Liver (tissue), 9 donors: Measurements from ENCODE around the gene STIM2. TPM values are rescaled to one million over a fixed set of nuclear protein-coding genes. Genes with fewer than 3 reads are reported as not detected.

ENCODE experiments used
- DNase-seq: peaks from one replicate; pipeline ENCODE4 v3.0.0-alpha.2; 2017; ENCODE audit warnings: low spot score
- H3K27ac ChIP-seq, 2 donors: one replicate each; pipeline ENCODE4 v1.7.0; 2013; ENCODE audit warnings: inconsistent platforms in 2 of 2, low read length in 2 of 2, control low read depth in 1 of 2, low read depth in 1 of 2, mild to moderate bottlenecking in 1 of 2
- H3K27me3 ChIP-seq, 4 donors: one replicate each; pipeline versions ENCODE4 v1.6.1 to v1.7.0; 2013; ENCODE audit warnings: low read length in 3 of 4, inconsistent platforms in 1 of 4, mild to moderate bottlenecking in 1 of 4, moderate library complexity in 1 of 4; ENCODE audit not compliant: control insufficient read depth in 4 of 4, insufficient read depth in 4 of 4
- H3K36me3 ChIP-seq, 4 donors: one replicate each; pipeline versions ENCODE4 v1.6.1 to v1.7.0; 2013; ENCODE audit warnings: low read length in 3 of 4, mild to moderate bottlenecking in 3 of 4, low read depth in 1 of 4, moderate library complexity in 1 of 4; ENCODE audit not compliant: control insufficient read depth in 4 of 4, insufficient read depth in 3 of 4
- H3K4me1 ChIP-seq, 4 donors: one replicate each; pipeline versions ENCODE4 v1.6.1 to v1.7.0; 2013; ENCODE audit warnings: low read length in 3 of 4, mild to moderate bottlenecking in 3 of 4, moderate library complexity in 1 of 4; ENCODE audit not compliant: control insufficient read depth in 4 of 4, insufficient read depth in 4 of 4
- H3K4me3 ChIP-seq, 3 donors: one replicate each; pipeline versions ENCODE4 v1.6.1 to v1.7.0; 2013; ENCODE audit warnings: low read length in 3 of 3, control low read depth in 1 of 3, low read depth in 1 of 3, mild to moderate bottlenecking in 1 of 3
- H3K9ac ChIP-seq, 2 donors: one replicate each; pipeline ENCODE4 v1.7.0; 2013; ENCODE audit warnings: low read length in 2 of 2, mild to moderate bottlenecking in 2 of 2, moderate library complexity in 2 of 2, control low read depth in 1 of 2, low read depth in 1 of 2
- H3K9me3 ChIP-seq, 4 donors: one replicate each; pipeline versions ENCODE4 v1.6.1 to v1.7.0; 2013; ENCODE audit warnings: low read length in 3 of 4; ENCODE audit not compliant: control insufficient read depth in 4 of 4
- CTCF ChIP-seq: fragments of 150-350 bp; IDR thresholded peaks from 2 replicates; pipeline ENCODE4 v1.5.1; 2017; ENCODE audit warnings: improper control_type of control experiment, low read depth, low read length; ENCODE audit not compliant: missing input control
- EGR1 ChIP-seq, 2 donors: IDR thresholded peaks; 2 replicates each; pipeline ENCODE4 v1.6.1; 2016 to 2018; ENCODE audit warnings: antibody characterized with exemption in 2 of 2, low read depth in 2 of 2
- FOXA1 ChIP-seq: IDR thresholded peaks from 2 replicates; pipeline ENCODE4 v1.6.1; 2016; ENCODE audit warnings: antibody characterized with exemption
- FOXA2 ChIP-seq: IDR thresholded peaks from 2 replicates; pipeline ENCODE4 v1.6.1; 2016; ENCODE audit warnings: antibody characterized with exemption
- GABPA ChIP-seq, 2 donors: IDR thresholded peaks in 1 of 2; conservative IDR thresholded peaks in 1 of 2; 2 replicates each; pipeline ENCODE4 v1.6.1; 2016; ENCODE audit warnings: antibody characterized with exemption in 2 of 2, mild to moderate bottlenecking in 1 of 2, moderate library complexity in 1 of 2
- HNF4A ChIP-seq, 2 donors: conservative IDR thresholded peaks; 2 replicates each; pipeline ENCODE4 v1.6.1; 2016; ENCODE audit warnings: antibody characterized with exemption in 2 of 2, mild to moderate bottlenecking in 2 of 2
- HNF4G ChIP-seq: IDR thresholded peaks from 2 replicates; pipeline ENCODE4 v1.6.1; 2016; ENCODE audit warnings: antibody characterized with exemption
- JUND ChIP-seq, 2 donors: IDR thresholded peaks; 2 replicates each; pipeline ENCODE4 v1.6.1; 2016; ENCODE audit warnings: antibody characterized with exemption in 2 of 2
- RAD21 ChIP-seq, 2 donors: IDR thresholded peaks; 2 replicates each; pipeline ENCODE4 v1.6.1; 2016; ENCODE audit warnings: antibody characterized with exemption in 2 of 2, mild to moderate bottlenecking in 2 of 2
- RXRA ChIP-seq, 2 donors: IDR thresholded peaks; 2 replicates each; pipeline ENCODE4 v1.6.1; 2017 to 2018; ENCODE audit warnings: antibody characterized with exemption in 2 of 2, mild to moderate bottlenecking in 1 of 2
- SP1 ChIP-seq: IDR thresholded peaks from 2 replicates; pipeline ENCODE4 v1.6.1; 2018; ENCODE audit warnings: antibody characterized with exemption, mild to moderate bottlenecking
- TAF1 ChIP-seq: conservative IDR thresholded peaks from 2 replicates; pipeline ENCODE4 v1.6.1; 2016; ENCODE audit warnings: antibody characterized with exemption, mild to moderate bottlenecking
- YY1 ChIP-seq: IDR thresholded peaks from 2 replicates; pipeline ENCODE4 v1.6.1; 2016; ENCODE audit warnings: antibody characterized with exemption, mild to moderate bottlenecking
- WGBS: extraction: QIAGEN DNeasy Blood & Tissue Kit; methylation state at CpG from one replicate; pipeline ENCODE4 v1.1.7; 2013; 5-methylcytosine and 5-hydroxymethylcytosine counted together
- polyA plus RNA-seq, 2 donors: library from polyadenylated mRNA; stranded (reverse) in 1 of 2; unstranded in 1 of 2; fragments of 200-250 nt in 1 of 2; fragments of >200 nt in 1 of 2; fragmentation: Nextera tagmentation in 1 of 2; extraction: Ambion mirVana in 1 of 2; gene quantifications; one replicate each; pipeline versions ENCODE4 v1.2.1 to v1.2.3, GENCODE V29; 2013 to 2015
- total RNA-seq, 2 donors: library from RNA; depleted of rRNA; stranded (reverse); fragments of >200 nt; gene quantifications; one replicate each; pipeline ENCODE4 v1.2.3, GENCODE V29; 2014
- TF ChIP-seq, protein P1 (sequence below): IDR thresholded peaks from 2 replicates; pipeline ENCODE4 v1.6.1; 2016; ENCODE audit warnings: antibody characterized with exemption, mild to moderate bottlenecking
- TF ChIP-seq, protein P2 (sequence below): IDR thresholded peaks from 2 replicates; pipeline ENCODE4 v1.6.1; 2016; ENCODE audit warnings: antibody characterized with exemption
- TF ChIP-seq, protein P3 (sequence below): IDR thresholded peaks from 2 replicates; pipeline ENCODE4 v1.6.1; 2016; ENCODE audit warnings: antibody characterized with exemption
- donor health status: healthy.
- donor health status: healthy.
- donor health status: healthy.
- donor health status: healthy.
- donor health status: healthy.

The STIM2 gene
- total and polyA plus RNA-seq, 4 donors, result 5.4 to 11.1 (median 6.9) TPM

DNA sequence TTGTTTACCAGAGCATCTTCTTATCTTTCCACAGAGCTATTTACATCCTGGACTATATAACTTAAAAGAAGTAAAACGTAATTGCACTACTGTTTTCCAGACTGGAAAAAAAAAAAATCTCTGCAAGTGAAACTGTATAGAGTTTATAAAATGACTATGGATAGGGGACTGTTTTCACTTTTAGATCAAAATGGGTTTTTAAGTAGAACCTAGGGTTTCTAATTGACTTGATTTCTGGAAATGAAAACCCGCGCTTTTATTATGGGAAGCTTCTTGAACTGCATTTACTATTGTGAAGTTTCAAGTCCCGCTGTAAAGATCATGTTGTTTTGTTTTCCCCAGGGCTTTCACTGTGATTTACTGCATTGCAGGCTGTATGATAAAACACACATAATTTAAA, 162.7 kb downstream of the STIM2 start:
- WGBS, result 76% methylated on average over 4 of the region's 4 CpGs
- no peaks in the 10 kb centered on the region for H3K4me1 ChIP-seq
- DNase-seq, result no peak
- H3K9me3 ChIP-seq, result no peaks in the 10 kb centered on the region
- no peak overlapping the region for H3K27ac ChIP-seq
- H3K4me3 ChIP-seq, result no peak overlapping the region
- H3K9ac ChIP-seq, result no peak overlapping the region
- no peaks in the 10 kb centered on the region for H3K27me3 ChIP-seq
- peaks cover 0 to 16% (median 10%) of the 10 kb centered on the region in 4 donors for H3K36me3 ChIP-seq
- TF ChIP-seq, protein P1, sequence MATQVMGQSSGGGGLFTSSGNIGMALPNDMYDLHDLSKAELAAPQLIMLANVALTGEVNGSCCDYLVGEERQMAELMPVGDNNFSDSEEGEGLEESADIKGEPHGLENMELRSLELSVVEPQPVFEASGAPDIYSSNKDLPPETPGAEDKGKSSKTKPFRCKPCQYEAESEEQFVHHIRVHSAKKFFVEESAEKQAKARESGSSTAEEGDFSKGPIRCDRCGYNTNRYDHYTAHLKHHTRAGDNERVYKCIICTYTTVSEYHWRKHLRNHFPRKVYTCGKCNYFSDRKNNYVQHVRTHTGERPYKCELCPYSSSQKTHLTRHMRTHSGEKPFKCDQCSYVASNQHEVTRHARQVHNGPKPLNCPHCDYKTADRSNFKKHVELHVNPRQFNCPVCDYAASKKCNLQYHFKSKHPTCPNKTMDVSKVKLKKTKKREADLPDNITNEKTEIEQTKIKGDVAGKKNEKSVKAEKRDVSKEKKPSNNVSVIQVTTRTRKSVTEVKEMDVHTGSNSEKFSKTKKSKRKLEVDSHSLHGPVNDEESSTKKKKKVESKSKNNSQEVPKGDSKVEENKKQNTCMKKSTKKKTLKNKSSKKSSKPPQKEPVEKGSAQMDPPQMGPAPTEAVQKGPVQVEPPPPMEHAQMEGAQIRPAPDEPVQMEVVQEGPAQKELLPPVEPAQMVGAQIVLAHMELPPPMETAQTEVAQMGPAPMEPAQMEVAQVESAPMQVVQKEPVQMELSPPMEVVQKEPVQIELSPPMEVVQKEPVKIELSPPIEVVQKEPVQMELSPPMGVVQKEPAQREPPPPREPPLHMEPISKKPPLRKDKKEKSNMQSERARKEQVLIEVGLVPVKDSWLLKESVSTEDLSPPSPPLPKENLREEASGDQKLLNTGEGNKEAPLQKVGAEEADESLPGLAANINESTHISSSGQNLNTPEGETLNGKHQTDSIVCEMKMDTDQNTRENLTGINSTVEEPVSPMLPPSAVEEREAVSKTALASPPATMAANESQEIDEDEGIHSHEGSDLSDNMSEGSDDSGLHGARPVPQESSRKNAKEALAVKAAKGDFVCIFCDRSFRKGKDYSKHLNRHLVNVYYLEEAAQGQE, result no peak
- TF ChIP-seq HNF4G (no peak), FOXA1 (no peak), CTCF (no peak), RXRA (IDR thresholded peaks at IDR 0.05) (no peak), GABPA (IDR thresholded peaks at IDR 0.05 in 1 of 2, conservative IDR thresholded peaks at IDR 0.05 in 1 of 2) (no peak), FOXA2 (no peak), YY1 (no peak), HNF4A (conservative IDR thresholded peaks at IDR 0.05) (no peak), RAD21 (IDR thresholded peaks at IDR 0.05) (no peak)
- TF ChIP-seq, protein P2, sequence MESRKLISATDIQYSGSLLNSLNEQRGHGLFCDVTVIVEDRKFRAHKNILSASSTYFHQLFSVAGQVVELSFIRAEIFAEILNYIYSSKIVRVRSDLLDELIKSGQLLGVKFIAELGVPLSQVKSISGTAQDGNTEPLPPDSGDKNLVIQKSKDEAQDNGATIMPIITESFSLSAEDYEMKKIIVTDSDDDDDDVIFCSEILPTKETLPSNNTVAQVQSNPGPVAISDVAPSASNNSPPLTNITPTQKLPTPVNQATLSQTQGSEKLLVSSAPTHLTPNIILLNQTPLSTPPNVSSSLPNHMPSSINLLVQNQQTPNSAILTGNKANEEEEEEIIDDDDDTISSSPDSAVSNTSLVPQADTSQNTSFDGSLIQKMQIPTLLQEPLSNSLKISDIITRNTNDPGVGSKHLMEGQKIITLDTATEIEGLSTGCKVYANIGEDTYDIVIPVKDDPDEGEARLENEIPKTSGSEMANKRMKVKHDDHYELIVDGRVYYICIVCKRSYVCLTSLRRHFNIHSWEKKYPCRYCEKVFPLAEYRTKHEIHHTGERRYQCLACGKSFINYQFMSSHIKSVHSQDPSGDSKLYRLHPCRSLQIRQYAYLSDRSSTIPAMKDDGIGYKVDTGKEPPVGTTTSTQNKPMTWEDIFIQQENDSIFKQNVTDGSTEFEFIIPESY, result no peak

GRCh38 chr4:27024805-27025204, 164.2 kb downstream of the STIM2 start:
- Histone ChIP-seq H3K9me3 (no peaks in the 10 kb centered on the region), H3K4me3 (no peak overlapping the region), H3K9ac (no peak overlapping the region), H3K4me1 (peaks cover 0 to 2% (median under 1%) of the 10 kb centered on the region in 4 donors), H3K27me3 (no peaks in the 10 kb centered on the region), H3K27ac (no peak overlapping the region), H3K36me3 (peaks cover 0 to 11% (median 6%) of the 10 kb centered on the region in 4 donors)
- DNase-seq, result no peak
- 70% methylated on average over 2 of the region's 2 CpGs for WGBS
- TF ChIP-seq JUND (IDR thresholded peaks at IDR 0.05) (no peak), CTCF (no peak), GABPA (IDR thresholded peaks at IDR 0.05 in 1 of 2, conservative IDR thresholded peaks at IDR 0.05 in 1 of 2) (no peak), HNF4A (conservative IDR thresholded peaks at IDR 0.05) (no peak), TAF1 (no peak), EGR1 (IDR thresholded peaks at IDR 0.05; ENCODE audit: low read depth in 2 of 2) (no peak), YY1 (no peak), RXRA (IDR thresholded peaks at IDR 0.05) (no peak), SP1 (no peak)
- TF ChIP-seq, protein P1, result no peak
- TF ChIP-seq, protein P3, sequence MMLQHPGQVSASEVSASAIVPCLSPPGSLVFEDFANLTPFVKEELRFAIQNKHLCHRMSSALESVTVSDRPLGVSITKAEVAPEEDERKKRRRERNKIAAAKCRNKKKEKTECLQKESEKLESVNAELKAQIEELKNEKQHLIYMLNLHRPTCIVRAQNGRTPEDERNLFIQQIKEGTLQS, result no peak
- TF ChIP-seq, protein P2, result no peak
